HG03025 (cell line): ENCODE measurements around the gene EHD4.

Source experiments
- ATAC-seq: cut with Tn5 transposase; IDR thresholded peaks from one replicate; pipeline ENCODE4 v1.9.1; 2021; ENCODE audit warnings: mild to moderate bottlenecking, moderate library complexity; ENCODE audit not compliant: unreplicated experiment, low FRiP score

The EHD4 gene

DNA sequence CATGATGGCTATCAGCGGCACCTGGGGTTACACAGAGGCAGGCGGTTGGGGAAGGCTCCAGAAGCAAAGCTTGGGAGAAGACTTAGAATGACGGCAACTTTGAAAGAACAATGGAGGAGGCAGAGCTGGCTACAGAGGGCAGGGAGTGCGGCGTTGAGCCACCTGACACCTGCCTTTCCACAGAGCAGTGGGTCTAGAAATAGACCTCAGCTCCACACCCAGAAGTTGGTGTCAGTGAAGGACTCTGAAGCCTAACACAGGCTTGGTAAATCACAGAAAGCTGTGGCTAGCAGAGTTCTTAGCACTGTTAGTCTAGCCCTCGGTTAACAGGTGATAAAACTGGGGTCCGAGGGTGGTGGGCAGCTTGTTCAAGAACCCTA is 23.1 kb upstream of the EHD4 start:
- no peak for ATAC-seq

- no peak for ATAC-seq
These were observed 22.6 kb upstream of the EHD4 start for GRCh38 chr15:41994772-41995475.

DNA sequence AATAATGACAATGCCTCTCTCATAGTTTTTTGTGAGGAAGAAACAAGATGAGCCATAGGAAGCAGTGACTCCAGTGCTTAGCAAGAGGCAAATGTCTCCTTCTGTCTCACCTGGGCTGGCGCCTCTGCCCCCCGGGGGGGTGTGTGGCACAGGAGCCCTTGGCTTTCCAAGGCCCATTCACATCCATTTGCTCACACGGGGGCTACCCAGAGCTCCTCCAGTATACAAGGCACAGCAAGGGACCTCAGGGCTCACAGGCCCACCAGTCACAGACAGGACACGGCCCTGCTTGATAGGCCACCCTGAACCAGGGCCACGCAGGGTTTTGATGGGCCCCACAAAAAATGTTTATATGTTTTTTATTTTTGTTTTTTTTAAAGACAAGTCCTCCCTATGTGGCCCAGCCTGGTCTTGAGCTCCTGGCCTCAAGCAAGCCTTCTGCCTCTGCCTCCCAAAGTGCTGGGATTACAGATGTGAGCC is 21.9 kb upstream of the EHD4 start:
- no peak for ATAC-seq

DNA sequence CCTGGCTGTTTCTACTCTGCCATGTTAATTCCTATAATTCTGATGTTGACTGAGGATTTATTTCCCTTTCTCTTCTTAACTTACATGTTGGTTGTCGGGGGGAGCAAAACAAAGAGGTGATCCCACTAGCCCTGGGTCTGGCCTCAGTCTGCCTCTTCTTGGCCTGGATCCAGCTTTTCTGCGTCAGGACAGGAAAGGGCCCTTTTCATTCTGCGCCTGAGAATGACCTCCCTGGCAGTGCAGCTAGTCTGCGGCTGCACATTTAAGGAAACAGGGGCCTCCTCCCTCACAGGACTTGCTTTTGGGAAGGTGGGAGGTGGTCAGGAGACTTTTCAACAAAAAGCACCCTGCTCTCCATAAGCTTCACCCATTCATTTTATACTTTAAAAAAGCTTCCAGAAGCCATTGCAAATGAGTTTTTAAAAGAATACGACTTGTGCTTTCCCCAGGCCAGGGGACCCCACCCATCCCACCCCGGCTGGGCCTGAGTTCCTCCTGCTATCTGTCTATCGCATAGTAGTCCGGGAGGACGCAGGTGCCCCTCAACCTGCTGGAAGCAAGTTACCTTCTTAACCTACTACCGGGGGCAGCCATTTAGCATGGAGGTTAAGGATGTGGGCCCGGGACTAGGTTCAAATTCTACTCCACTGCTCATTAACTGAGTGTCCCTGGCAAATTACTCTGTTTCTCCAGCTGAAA is 21.3 kb upstream of the EHD4 start:
- ATAC-seq: no peak

GRCh38 chr15:41992803-41993190 is 20.4 kb upstream of the EHD4 start:
- no peak for ATAC-seq

DNA sequence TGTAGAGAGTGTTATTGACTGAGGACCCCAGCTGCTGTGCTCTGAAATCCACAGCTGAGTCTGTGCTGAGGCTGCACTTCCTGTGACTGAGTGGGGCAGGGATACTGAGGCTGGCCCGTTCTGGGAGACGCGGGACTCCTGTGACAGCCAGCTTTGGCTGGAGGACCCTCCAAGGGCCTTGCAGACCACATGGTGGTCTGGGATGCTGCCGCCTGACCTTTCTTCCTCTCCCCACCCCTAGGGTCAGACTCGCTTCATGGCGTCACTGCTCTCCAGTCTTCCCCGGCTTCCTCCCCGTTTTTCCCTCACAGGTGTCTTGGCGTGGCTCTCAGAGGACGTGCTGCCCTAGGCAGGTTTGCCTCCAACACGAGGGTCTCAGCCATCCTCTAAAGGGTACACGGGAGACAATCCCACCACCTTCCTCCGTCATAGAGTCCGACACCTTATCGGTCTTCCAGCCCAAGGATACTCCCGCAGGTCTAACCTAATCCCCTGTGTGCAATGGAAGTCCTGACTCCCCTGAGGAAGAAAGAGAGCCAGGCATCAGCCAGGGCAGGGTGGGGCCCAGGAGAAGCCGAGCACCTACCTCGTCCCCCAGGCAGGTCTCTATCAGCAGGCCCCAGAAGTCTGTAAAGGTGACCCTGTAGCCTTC is 19.9 kb upstream of the EHD4 start:
- no peak for ATAC-seq

GRCh38 chr15:41990691-41991090 is 18.3 kb upstream of the EHD4 start:
- no peak for ATAC-seq

DNA sequence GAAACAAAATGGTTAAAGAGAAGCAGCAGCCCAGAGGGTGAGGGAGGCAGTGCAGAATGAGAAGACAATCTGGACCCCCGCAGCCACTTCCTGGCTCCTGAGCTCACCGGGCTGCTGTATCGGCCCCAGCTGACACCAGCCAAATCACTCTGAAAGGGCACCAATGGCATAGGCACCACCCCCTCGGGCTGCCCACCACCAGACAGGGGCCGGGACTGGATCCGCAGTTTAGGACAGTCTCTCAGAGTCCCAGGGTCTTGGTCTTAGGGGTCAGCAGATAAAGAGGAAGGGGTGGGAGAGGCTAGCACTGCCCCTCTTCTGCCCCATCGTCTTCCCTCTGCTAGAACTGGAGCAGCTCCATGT is 17.9 kb upstream of the EHD4 start:
- ATAC-seq: no peak

- ATAC-seq: no peak
These were observed 17.4 kb upstream of the EHD4 start for GRCh38 chr15:41989573-41990242.

DNA sequence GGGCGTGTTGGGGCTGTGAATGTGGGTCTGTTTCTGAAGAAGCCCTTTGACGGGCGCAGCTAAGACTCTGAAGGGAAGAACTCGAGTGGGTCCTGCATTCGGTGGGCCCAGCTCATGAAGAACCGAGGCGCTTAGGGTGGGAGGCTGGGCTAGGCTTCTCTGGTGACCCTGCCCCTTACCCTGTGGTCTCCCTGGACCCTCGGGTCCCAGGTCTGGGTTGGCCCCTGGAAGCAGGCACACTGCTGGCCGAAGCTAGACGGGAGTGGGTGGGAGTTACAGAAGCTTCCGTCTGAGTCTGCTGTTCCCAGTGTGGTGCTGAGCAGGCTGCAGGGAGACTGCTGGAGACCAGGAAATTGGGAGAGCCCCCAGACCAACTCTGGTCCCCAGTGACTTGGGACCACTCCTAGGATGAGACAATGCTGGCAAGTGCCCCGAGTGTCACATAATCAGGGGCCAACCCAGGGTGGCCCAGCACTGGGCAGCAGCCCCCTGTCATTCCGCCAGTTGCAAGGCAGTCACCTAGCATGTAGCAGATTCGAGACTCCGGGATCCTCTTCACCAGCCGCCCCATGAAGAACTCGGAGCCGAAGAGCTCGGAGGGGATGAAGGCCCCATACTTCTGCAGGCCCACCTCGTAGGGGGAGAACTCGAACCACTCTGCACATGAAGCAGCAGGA is 16.7 kb upstream of the EHD4 start:
- ATAC-seq: no peak

DNA sequence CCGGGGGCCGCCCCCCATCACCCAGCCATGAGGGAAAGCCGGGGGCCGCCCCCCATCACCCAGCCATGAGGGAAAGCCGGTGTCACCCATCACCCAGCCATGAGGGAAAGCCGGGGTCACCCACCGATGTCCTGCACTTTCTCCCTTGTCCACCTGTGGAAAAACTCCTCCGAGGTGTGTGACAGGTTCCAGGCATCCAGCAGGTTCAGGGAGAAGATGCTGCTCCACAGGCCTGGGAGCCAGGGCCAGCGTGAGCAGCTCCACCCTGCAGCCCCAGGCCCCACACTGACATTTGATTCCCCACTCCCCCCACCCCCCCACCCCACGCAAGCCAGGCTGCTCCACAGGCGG is 15.5 kb upstream of the EHD4 start:
- no peak for ATAC-seq

DNA sequence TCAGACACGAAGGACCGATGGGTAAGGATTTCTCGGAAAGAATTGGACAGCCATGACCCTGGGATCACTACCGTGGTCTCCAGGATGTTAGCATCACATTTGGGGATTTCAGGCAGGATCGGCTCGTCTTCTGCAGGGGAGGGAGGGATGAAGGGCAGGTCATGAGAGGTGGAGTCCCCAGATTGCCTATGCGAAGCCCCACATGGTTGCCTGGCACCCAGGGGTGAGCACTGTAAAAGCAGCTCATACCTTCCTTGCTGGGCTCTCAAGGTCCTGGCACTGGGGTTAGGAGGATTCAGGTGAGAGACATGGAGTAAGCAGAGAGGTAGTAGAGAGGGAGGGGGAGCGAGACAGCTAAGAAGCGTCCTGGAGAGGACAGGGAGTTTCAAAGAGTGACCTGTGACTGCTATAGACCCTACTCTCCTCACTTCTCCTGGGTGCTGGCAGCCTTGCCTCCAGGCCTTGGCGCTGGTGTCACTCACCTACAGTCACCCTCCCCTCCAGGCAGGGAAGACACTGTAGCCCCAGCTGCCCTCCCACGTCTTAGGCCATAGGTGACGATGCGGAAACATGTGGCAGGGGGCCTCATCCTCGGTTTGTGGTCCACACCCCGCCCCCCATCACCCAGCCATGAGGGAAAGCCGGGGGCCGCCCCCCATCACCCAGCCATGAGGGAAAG is 15.0 kb upstream of the EHD4 start:
- ATAC-seq: no peak

DNA sequence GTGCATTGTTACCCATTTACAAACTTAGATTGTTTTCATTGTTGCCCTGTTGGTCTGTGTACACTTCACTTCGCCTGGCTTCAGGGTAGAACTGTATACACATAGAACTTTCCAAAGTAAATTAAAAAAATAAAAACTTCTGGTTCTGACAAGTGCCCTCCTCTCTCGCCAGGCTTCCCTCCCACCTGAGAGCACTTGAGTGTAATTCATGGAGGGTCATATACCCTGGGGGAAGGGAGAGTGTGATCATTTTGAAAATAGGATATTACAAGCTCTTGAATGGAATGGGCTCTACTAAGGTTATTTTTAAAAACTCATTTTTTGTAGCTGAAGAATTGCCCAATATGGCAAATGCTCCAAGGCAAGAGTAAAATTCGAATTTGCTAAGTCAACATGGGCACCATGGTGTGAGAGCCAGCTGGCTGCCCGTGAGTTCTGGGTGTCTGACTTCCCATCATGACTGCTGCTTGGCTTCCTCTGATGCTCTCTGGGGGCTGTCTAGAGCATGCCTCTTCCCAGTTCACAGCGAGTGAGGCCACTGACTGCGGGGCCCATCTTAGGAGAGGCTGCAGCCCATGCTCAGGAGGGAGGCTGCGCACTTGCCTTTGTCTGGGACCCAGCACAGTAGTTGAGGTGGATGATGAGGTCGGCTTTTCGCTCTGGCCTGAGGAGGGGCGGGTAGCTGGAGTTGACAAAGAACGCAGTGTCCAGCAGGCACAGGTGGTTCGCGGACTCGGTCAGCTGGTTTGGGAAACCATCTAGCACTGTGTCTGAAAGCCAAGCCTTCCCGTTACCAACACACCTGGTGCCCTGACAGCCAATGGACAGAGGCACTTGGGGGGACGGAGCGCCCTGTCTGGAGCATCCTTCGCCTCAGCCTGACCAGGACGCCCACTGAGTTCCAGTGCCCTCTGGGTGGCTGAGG is 13.1 kb upstream of the EHD4 start:
- ATAC-seq: no peak

GRCh38 chr15:41984622-41985021 is 12.3 kb upstream of the EHD4 start:
- ATAC-seq: no peak

DNA sequence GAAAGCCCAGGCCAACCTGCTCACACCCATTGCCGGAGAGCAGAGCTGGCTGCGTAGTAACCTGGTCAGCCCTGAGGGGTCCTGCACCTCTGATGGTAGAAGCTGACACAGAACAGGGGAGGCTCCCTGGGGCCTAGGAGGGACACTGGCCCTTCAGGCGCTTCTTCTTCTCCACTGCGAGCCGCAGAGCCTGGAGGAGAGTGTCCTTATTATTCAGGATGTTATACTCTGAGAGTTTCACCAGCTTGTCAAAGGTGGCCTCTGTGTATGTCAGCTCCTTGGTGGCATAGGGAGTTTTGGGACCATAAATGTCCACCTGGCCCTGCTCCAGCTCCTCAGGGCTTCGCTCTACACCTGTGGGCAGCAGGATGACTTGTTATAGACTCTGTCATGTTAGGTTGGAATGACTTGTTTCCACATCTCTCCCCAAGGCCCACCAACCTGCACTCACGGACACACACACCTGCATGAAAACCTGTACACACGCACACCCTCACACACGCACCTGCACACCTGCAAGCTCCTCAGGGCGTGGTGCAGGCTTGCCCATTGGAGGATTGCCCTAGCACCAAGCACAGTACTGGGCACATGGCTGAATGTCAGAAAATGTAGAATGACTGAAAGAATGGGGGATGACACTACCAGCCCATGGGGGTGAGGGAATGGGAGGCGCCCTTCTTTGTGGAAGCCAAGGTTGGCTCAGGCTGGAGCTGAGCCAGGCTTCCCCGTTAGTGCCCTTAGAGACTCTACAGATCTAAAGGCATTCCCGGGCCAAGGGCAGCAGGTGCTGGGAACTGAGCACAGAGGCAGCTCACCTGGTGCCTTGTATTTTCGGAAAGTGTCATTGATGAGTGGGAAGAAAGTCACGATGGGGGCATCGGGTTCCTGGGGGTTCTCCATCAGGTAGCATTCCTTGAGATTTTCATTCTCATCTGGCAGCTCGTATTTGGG is 11.5 kb upstream of the EHD4 start:
- no peak for ATAC-seq

DNA sequence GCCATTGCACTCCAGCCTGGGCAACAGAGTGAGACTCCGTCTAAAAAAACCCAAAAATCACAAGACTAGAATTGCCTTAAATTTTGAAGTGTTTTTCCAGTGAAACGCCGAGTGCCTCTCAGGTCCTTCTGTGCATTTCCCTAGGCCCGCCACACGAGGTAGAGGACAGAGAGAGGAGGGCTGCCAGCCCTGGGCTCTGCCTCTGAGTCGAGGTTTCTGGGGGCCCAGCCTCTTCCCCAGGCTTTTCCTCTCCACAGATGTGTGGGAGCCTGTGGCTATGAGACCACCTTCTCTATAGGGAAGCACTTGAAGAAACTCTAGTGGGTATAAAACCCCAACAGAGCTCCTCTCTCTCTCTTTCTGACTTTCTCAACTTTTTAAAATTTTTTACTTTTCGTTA is 10.9 kb upstream of the EHD4 start:
- no peak for ATAC-seq

DNA sequence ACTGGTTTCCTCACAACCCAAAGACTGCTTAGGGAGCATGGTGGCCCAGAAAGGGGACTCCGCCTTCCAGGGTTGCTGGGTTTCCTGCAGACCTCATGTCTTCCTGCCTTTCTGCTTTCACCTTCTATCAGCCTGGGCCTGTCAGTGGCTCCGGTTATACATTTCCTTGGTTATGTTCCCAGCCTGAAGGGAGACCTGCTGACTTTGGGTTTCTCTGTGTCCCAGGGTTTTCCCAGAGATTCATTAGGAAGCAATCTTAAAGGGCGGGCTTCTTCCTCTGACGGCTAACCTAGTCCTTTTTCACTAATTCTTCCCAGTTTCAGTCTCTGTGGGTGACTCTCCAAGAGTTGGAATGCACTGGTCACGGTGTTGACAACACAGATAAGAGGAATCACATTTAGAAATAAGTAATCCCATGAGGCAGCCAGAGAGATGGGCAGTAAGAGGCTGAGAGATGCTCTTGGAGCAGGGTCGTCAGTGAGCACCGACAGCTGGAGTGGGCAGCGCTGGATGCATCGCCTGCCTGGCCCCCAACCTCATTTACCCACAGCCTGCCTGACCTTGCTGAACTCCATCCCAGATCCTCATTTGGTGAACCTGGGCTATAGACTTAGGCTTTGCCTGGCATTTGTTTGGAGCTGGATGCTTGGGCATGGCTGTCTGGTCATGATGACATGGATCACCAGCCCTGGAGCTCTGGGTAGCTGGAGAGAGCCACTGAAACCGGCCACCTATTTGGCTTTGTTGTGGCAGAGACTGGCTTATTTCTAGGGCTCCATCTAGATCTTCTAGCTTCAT is 10.0 kb upstream of the EHD4 start:
- ATAC-seq: no peak
